ENCODE data around the gene LMBR1.

The LMBR1 gene

DNA sequence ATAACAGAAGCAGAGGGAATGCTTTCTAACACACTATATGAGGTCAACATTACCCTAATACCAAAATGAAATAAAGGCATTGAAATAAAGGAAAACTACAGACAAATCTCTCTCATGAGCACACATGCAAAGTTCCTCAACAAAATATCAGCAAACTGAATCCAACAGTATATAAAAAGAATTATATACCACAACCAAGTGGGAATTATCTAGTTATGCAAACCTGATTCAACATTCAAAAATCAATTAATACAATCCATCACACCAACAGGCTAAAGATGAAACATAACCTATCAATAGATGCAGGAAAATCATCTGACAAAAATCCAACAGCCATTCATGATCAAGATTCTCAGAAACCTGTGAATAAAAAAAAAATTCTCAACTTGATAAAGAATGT is 34.5 kb downstream of the LMBR1 start:
- Histone ChIP-seq H3F3A (ENCODE audit: insufficient read depth) (no peaks in the 10 kb centered on the region), H3K27me3 (ENCODE audit: low read length) (no peaks in the 10 kb centered on the region), H3K79me2 (ENCODE audit: insufficient read depth, low read length) (peaks cover 70% of the 10 kb centered on the region), H3K36me3 (ENCODE audit: low read length) (peaks cover 29% of the 10 kb centered on the region), H3K4me2 (ENCODE audit: low read depth, low read length, poor library complexity, severe bottlenecking) (no peak overlapping the region), H3K4me3 (ENCODE audit: insufficient read depth, low read length, poor library complexity, severe bottlenecking) (no peak overlapping the region), H3K9ac (ENCODE audit: low read length) (no peak overlapping the region), H3K27ac (ENCODE audit: low read depth, low read length) (no peak overlapping the region), H2AFZ (ENCODE audit: low read depth, low read length, severe bottlenecking) (no peak overlapping the region), H4K20me1 (ENCODE audit: low read depth, low read length) (no peaks in the 10 kb centered on the region), H3K9me3 (ENCODE audit: insufficient read depth, low read length) (peaks cover 17% of the 10 kb centered on the region; the same call in 1 of the 2 replicates), H3K9me2 (replicated peaks; ENCODE audit: insufficient read depth, low read length) (no peaks in the 10 kb centered on the region)
- TF ChIP-seq EZH2phosphoT487 (conservative IDR thresholded peaks at IDR 0.05; ENCODE audit: low read length) = no peak
- TF ChIP-seq, protein P1, sequence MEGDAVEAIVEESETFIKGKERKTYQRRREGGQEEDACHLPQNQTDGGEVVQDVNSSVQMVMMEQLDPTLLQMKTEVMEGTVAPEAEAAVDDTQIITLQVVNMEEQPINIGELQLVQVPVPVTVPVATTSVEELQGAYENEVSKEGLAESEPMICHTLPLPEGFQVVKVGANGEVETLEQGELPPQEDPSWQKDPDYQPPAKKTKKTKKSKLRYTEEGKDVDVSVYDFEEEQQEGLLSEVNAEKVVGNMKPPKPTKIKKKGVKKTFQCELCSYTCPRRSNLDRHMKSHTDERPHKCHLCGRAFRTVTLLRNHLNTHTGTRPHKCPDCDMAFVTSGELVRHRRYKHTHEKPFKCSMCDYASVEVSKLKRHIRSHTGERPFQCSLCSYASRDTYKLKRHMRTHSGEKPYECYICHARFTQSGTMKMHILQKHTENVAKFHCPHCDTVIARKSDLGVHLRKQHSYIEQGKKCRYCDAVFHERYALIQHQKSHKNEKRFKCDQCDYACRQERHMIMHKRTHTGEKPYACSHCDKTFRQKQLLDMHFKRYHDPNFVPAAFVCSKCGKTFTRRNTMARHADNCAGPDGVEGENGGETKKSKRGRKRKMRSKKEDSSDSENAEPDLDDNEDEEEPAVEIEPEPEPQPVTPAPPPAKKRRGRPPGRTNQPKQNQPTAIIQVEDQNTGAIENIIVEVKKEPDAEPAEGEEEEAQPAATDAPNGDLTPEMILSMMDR (IDR thresholded peaks at IDR 0.05; ENCODE audit: insufficient read depth, low read length, poor library complexity, severe bottlenecking) = no peak

DNA sequence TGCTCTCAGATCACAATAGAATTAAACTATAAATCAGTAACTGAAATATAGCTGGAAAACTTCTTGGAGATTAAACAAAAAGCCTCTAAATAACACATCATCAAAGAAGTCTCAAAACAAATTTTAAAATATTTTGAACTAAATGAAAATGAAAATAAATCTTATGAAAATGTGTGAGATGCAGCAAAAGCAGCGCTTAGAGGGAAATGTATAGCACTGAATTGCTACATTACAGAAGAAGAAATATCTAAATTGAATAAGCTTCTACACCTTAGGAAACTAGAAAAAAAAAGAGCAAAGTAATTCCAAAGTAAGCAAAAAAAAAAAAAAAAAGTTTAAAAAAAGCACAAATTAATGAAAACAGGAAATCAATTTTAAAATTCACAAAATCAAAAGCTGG is 35.2 kb downstream of the LMBR1 start:
- Histone ChIP-seq H3K79me2 (ENCODE audit: insufficient read depth, low read length) (peaks cover 74% of the 10 kb centered on the region), H4K20me1 (ENCODE audit: low read depth, low read length) (no peaks in the 10 kb centered on the region), H3K27me3 (ENCODE audit: low read length) (no peaks in the 10 kb centered on the region), H3K4me2 (ENCODE audit: low read depth, low read length, poor library complexity, severe bottlenecking) (no peak overlapping the region), H3K9me3 (ENCODE audit: insufficient read depth, low read length) (peaks cover 17% of the 10 kb centered on the region; the same call in 1 of the 2 replicates), H3K27ac (ENCODE audit: low read depth, low read length) (no peak overlapping the region), H3K9ac (ENCODE audit: low read length) (no peak overlapping the region), H3K4me3 (ENCODE audit: insufficient read depth, low read length, poor library complexity, severe bottlenecking) (no peak overlapping the region), H3K9me2 (replicated peaks; ENCODE audit: insufficient read depth, low read length) (no peaks in the 10 kb centered on the region), H3K36me3 (ENCODE audit: low read length) (peaks cover 28% of the 10 kb centered on the region), H2AFZ (ENCODE audit: low read depth, low read length, severe bottlenecking) (no peak overlapping the region), H3F3A (ENCODE audit: insufficient read depth) (no peaks in the 10 kb centered on the region)
- TF ChIP-seq, protein P1 (IDR thresholded peaks at IDR 0.05; ENCODE audit: insufficient read depth, low read length, poor library complexity, severe bottlenecking) = no peak
- no peak for TF ChIP-seq EZH2phosphoT487 (conservative IDR thresholded peaks at IDR 0.05; ENCODE audit: low read length)

DNA sequence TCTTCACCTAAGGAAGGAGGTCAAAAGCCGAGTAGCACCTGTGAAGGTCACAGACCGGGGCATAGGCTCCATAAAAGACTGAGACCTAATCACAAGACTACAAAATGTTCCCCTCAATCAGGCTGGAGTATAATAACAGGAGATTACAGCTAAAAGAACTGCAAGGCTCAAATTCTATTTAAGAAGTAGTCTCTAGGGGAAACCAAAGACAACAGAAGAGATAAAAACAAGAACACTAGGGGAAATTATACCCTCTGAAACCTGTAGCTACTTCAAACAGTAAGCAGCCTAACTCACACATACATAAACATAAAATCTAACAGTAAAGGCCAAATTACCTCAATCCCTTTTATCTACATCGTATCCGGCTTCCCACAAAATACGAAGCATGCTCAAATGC is 38.3 kb downstream of the LMBR1 start:
- peaks cover 88% of the 10 kb centered on the region for H3K79me2 ChIP-seq (ENCODE audit: insufficient read depth, low read length)
- H3K27ac ChIP-seq (ENCODE audit: low read depth, low read length) = no peak overlapping the region
- no peaks in the 10 kb centered on the region; the same call in 1 of the 2 replicates for H4K20me1 ChIP-seq (ENCODE audit: low read depth, low read length)
- H3K27me3 ChIP-seq (ENCODE audit: low read length) = no peaks in the 10 kb centered on the region
- H3K36me3 ChIP-seq (ENCODE audit: low read length) = peaks cover 23% of the 10 kb centered on the region; the same call in 1 of the 2 replicates
- H2AFZ ChIP-seq (ENCODE audit: low read depth, low read length, severe bottlenecking) = no peak overlapping the region
- H3K4me3 ChIP-seq (ENCODE audit: insufficient read depth, low read length, poor library complexity, severe bottlenecking) = no peak overlapping the region
- no peak for TF ChIP-seq EZH2phosphoT487 (conservative IDR thresholded peaks at IDR 0.05; ENCODE audit: low read length)
- TF ChIP-seq, protein P1 (IDR thresholded peaks at IDR 0.05; ENCODE audit: insufficient read depth, low read length, poor library complexity, severe bottlenecking) = no peak
- H3K9me3 ChIP-seq (ENCODE audit: insufficient read depth, low read length) = peaks cover 7% of the 10 kb centered on the region; the same call in 1 of the 2 replicates
- no peaks in the 10 kb centered on the region for H3F3A ChIP-seq (ENCODE audit: insufficient read depth)
- H3K4me2 ChIP-seq (ENCODE audit: low read depth, low read length, poor library complexity, severe bottlenecking) = no peak overlapping the region
- no peaks in the 10 kb centered on the region for H3K9me2 ChIP-seq (replicated peaks; ENCODE audit: insufficient read depth, low read length)
- H3K9ac ChIP-seq (ENCODE audit: low read length) = no peak overlapping the region
